Measurements from ENCODE around the gene ACTG2.
"Not testable (repeated sequence)": the region's sequence is repeated elsewhere in the genome, so short reads cannot be mapped to it uniquely, and the experiment has no call there.

ACTG2 gene

DNA sequence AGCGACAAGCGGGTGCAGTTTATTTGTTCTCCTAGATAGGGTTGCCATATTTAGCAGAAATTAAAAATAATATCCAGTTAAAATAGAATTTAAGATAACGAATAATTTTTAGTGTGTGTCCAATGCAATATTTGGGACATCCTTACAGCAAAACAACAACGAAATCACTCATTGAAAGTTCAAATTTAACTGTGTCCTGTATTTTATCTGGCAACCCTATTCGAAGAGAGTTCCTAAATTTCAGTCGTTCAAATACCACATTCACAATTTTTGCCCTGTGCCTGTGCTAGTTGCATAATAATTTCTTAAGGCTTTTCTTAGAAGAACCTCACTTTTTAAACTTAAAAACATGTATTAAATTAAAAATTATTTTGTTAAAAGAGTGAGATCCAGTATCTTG, 34.5 kb downstream of the ACTG2 start:
- peaks cover 4% of the 10 kb centered on the region for H3K36me3 ChIP-seq (ENCODE audit: insufficient read depth, low read length)
- no peaks in the 10 kb centered on the region for H3K27me3 ChIP-seq (ENCODE audit: control insufficient read depth in 1 of 2, insufficient read depth in 2 of 2, low read length in 2 of 2)
- H3K27ac ChIP-seq (ENCODE audit: low read depth, low read length), result peak overlapping the region; percentile 95
- peak overlapping the region; percentile 98 for H3K9ac ChIP-seq (ENCODE audit: low read length)
- H3K4me3 ChIP-seq (ENCODE audit: low read depth in 1 of 2, low read length in 2 of 2), result peak overlapping the region; percentile 71 to 89
- no peaks in the 10 kb centered on the region for H3K9me3 ChIP-seq (ENCODE audit: low read length)
- H3K4me1 ChIP-seq (ENCODE audit: insufficient read depth, low read length), result peaks cover 31% of the 10 kb centered on the region

DNA sequence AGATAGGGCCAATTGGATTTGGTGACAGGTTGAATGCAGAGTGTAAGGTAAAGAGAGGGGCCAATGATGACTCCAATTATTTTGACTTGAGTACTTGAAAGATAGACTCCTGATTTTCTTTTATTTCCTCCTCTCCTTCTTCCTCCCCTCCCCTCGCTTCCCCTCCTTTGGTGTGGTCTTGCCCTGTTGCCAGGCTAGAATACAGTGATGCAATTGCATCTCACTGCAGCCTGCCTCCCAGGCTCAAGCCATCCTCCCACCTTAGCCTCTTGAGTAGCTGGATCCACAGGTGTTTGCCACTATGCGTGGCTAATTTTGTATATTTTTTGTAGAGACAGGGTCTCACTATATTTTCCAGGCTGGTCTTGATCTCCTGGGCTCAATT, 36.1 kb downstream of the ACTG2 start:
- Histone ChIP-seq H3K27ac (ENCODE audit: low read depth, low read length) (no peak overlapping the region), H3K9ac (ENCODE audit: low read length) (no peak overlapping the region)

GRCh38 chr2:73930386-73930785, 37.6 kb downstream of the ACTG2 start:
- Histone ChIP-seq H3K9me3 (ENCODE audit: low read length) (no peaks in the 10 kb centered on the region), H3K4me3 (ENCODE audit: low read depth in 1 of 2, low read length in 2 of 2) (no peak overlapping the region), H3K4me1 (ENCODE audit: insufficient read depth, low read length) (peaks cover 31% of the 10 kb centered on the region), H3K9ac (ENCODE audit: low read length) (no peak overlapping the region), H3K27me3 (ENCODE audit: control insufficient read depth in 1 of 2, insufficient read depth in 2 of 2, low read length in 2 of 2) (no peaks in the 10 kb centered on the region), H3K36me3 (ENCODE audit: insufficient read depth, low read length) (peaks cover 9% of the 10 kb centered on the region), H3K27ac (ENCODE audit: low read depth, low read length) (no peak overlapping the region)

More for the DNA sequence above, 36.1 kb downstream of the ACTG2 start:
- Histone ChIP-seq H3K27me3 (ENCODE audit: control insufficient read depth in 1 of 2, insufficient read depth in 2 of 2, low read length in 2 of 2) (no peaks in the 10 kb centered on the region), H3K36me3 (ENCODE audit: insufficient read depth, low read length) (peaks cover 9% of the 10 kb centered on the region), H3K4me1 (ENCODE audit: insufficient read depth, low read length) (peaks cover 31% of the 10 kb centered on the region), H3K9me3 (ENCODE audit: low read length) (no peaks in the 10 kb centered on the region), H3K4me3 (ENCODE audit: low read depth in 1 of 2, low read length in 2 of 2) (no peak overlapping the region)

DNA sequence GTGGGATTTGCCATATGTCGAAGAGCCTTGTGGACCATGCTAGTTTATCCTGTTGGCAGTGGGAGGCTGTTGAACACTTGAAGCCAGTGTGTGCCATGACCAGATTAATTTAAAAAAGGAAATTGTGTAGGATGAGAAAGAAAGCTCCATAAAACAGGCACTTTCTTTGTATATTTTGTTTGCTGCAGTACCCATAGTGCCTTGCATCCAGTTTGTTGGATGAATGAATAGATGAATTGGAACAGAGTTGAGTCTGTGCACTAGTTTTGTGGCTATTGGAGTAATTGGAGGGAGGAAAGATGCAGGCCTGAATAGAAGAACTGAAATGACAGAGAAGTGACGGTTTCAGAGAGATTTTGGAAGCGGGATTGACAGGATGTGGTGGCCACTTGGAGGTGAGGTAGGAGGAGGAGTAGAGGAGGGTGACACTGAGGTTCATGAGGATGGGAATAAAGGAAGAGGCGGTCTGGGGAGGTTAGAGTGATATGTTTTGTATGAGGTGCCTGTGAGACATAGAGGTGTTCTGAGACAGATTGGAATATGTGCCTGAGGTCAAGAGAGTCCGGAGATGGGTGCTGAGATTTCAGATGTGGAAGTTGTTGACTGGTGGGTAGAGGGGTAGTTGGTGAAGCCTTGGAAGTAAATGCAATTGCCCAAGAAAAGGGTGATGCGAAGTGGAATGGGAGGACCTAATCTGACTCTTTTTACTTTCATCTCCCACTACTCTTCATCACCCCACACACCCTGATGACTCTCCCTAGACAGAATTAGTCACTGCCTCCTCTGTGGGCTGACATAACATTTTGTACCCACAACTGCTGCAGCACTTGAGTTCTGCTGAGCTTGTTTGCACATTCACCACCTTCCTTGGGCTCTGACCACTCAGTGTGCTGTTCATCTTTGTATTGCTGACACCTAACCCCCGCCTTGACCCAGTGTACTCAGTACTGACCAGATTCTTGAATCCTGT, 39.0 kb downstream of the ACTG2 start:
- H3K36me3 ChIP-seq (ENCODE audit: insufficient read depth, low read length), result peaks cover 9% of the 10 kb centered on the region
- H3K27ac ChIP-seq (ENCODE audit: low read depth, low read length), result no peak overlapping the region
- no peak overlapping the region for H3K4me3 ChIP-seq (ENCODE audit: low read depth in 1 of 2, low read length in 2 of 2)
- H3K9ac ChIP-seq (ENCODE audit: low read length), result no peak overlapping the region
- no peaks in the 10 kb centered on the region for H3K27me3 ChIP-seq (ENCODE audit: control insufficient read depth in 1 of 2, insufficient read depth in 2 of 2, low read length in 2 of 2)
- no peaks in the 10 kb centered on the region for H3K9me3 ChIP-seq (ENCODE audit: low read length)
- H3K4me1 ChIP-seq (ENCODE audit: insufficient read depth, low read length), result peaks cover 25% of the 10 kb centered on the region

GRCh38 chr2:73933194-73933593, 40.4 kb downstream of the ACTG2 start:
- peaks cover 24% of the 10 kb centered on the region for H3K4me1 ChIP-seq (ENCODE audit: insufficient read depth, low read length)
- peaks cover 9% of the 10 kb centered on the region for H3K36me3 ChIP-seq (ENCODE audit: insufficient read depth, low read length)
- no peak overlapping the region for H3K4me3 ChIP-seq (ENCODE audit: low read depth in 1 of 2, low read length in 2 of 2)
- H3K9me3 ChIP-seq (ENCODE audit: low read length), result no peaks in the 10 kb centered on the region
- H3K27me3 ChIP-seq (ENCODE audit: control insufficient read depth in 1 of 2, insufficient read depth in 2 of 2, low read length in 2 of 2), result no peaks in the 10 kb centered on the region
- H3K9ac ChIP-seq (ENCODE audit: low read length), result no peak overlapping the region
- no peak overlapping the region for H3K27ac ChIP-seq (ENCODE audit: low read depth, low read length)

DNA sequence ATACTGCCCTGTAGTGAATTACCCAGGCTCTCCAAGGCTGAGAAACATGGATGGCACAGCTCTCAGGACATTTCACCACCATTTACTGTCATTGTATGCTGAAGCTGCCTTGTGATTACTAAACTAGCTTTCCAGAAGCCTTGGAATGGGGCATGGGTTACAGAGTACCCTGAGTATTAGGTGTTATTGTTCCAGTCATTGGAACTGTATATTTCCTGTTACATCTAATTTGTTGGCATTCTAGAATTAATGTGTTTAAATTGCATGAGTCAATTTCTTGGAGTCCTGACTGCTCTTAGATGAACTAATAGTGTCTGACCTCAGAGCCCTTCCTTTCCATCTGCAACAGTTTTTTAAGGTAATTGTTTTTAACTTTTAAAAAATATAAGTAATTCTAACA, 42.8 kb downstream of the ACTG2 start:
- H3K4me1 ChIP-seq (ENCODE audit: insufficient read depth, low read length), result peaks cover 7% of the 10 kb centered on the region
- H3K27me3 ChIP-seq (ENCODE audit: control insufficient read depth in 1 of 2, insufficient read depth in 2 of 2, low read length in 2 of 2), result no peaks in the 10 kb centered on the region
- H3K4me3 ChIP-seq (ENCODE audit: low read depth in 1 of 2, low read length in 2 of 2), result no peak overlapping the region
- H3K36me3 ChIP-seq (ENCODE audit: insufficient read depth, low read length), result peaks cover 9% of the 10 kb centered on the region
- H3K9me3 ChIP-seq (ENCODE audit: low read length), result no peaks in the 10 kb centered on the region
- H3K9ac ChIP-seq (ENCODE audit: low read length), result no peak overlapping the region
- no peak overlapping the region for H3K27ac ChIP-seq (ENCODE audit: low read depth, low read length)

DNA sequence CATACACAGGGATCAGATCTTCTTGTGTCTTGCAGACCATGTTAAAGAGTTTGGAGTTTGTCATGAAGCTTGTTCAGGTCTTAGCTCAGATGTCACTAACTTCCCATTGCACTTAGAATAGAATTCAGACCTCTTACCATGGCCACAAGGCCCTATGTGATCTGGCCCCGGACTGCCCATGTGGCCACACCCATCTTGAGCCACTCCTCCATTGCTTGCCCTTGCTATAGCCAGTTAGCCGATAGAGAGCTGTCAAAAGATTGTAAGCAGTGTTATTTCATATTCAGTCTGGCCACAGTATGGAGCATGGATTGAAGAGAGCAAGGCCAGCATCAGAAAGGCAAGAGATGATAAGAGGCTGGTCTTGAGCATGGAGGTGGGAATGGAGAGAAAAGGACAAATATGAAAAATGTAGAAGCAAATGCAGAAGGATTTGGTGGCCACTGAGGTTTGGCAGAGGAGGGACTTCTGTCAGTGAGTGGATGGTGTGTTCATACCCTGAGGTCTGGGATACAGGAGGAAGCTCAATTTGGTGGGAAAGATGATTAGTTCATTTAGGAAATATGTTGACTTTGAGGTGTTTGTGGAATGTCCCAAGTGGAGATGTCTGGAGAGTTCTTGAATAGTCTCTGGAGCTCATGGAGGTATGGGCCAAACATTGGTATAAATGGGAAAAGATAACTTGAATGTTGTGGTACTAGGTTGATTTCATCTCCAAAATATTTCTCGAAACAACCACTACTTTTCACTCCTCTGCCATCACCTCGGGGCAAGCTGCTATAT, 44.5 kb downstream of the ACTG2 start:
- no peak overlapping the region for H3K27ac ChIP-seq (ENCODE audit: low read depth, low read length)
- H3K4me3 ChIP-seq (ENCODE audit: low read depth in 1 of 2, low read length in 2 of 2), result no peak overlapping the region
- no peaks in the 10 kb centered on the region for H3K4me1 ChIP-seq (ENCODE audit: insufficient read depth, low read length)
- no peak overlapping the region for H3K9ac ChIP-seq (ENCODE audit: low read length)
- peaks cover 5% of the 10 kb centered on the region for H3K36me3 ChIP-seq (ENCODE audit: insufficient read depth, low read length)
- H3K27me3 ChIP-seq (ENCODE audit: control insufficient read depth in 1 of 2, insufficient read depth in 2 of 2, low read length in 2 of 2), result no peaks in the 10 kb centered on the region
- H3K9me3 ChIP-seq (ENCODE audit: low read length), result no peaks in the 10 kb centered on the region

DNA sequence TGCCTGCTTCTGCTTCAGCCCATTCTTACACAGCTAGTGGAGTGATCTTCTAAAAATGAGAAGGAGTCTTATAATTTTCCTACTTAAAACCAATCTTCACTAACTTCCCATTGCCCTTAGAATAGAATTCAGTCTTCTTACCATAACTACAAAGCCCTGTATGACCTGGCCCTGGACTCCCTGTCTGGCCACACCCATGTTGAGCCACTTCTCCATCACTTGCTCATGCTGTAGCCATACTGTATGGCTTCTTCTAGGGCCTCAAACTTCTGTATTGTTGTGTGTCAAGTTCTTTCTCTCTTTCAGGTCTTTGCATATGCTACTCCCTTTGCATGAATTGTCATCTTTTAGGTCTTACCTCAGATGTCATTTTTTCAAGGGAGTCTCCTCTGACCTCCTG, 45.1 kb downstream of the ACTG2 start:
- Histone ChIP-seq H3K4me1 (ENCODE audit: insufficient read depth, low read length) (no peaks in the 10 kb centered on the region), H3K27ac (ENCODE audit: low read depth, low read length) (no peak overlapping the region), H3K9me3 (ENCODE audit: low read length) (no peaks in the 10 kb centered on the region), H3K9ac (ENCODE audit: low read length) (no peak overlapping the region), H3K36me3 (ENCODE audit: insufficient read depth, low read length) (peaks cover 5% of the 10 kb centered on the region), H3K27me3 (ENCODE audit: control insufficient read depth in 1 of 2, insufficient read depth in 2 of 2, low read length in 2 of 2) (no peaks in the 10 kb centered on the region), H3K4me3 (ENCODE audit: low read depth in 1 of 2, low read length in 2 of 2) (no peak overlapping the region)

DNA sequence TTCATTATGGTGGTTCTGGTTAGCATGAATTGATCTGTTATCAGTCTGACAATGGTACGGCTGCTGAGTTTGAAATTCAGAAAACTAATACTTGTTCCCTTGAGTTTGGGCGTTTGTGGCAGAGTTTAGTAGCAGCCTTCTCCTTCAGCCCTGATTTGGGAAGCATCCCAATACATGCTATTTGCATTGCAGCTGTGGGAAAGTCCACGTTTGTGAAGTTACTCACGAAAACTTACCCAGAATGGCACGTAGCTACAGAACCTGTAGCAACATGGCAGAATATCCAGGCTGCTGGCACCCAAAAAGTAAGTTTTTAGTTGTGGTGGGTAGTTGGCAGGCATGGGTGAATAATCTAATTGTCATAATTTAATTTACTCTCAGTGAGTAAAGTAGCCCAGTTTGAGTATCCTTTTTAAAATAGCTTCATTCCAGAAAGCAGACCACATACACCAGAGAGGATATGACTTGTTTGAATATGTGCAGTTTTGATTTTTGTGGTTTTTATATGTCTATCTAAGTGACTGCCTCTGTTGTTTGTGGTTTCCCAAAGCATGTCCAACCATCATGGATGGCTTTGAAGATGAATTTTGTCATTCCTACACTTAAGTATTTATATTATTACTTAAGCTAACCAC, 46.0 kb downstream of the ACTG2 start:
- Histone ChIP-seq H3K36me3 (ENCODE audit: insufficient read depth, low read length) (no peaks in the 10 kb centered on the region), H3K27me3 (ENCODE audit: control insufficient read depth in 1 of 2, insufficient read depth in 2 of 2, low read length in 2 of 2) (no peaks in the 10 kb centered on the region), H3K9me3 (ENCODE audit: low read length) (no peaks in the 10 kb centered on the region), H3K4me1 (ENCODE audit: insufficient read depth, low read length) (no peaks in the 10 kb centered on the region), H3K4me3 (ENCODE audit: low read depth in 1 of 2, low read length in 2 of 2) (no peak overlapping the region), H3K27ac (ENCODE audit: low read depth, low read length) (no peak overlapping the region), H3K9ac (ENCODE audit: low read length) (no peak overlapping the region)

DNA sequence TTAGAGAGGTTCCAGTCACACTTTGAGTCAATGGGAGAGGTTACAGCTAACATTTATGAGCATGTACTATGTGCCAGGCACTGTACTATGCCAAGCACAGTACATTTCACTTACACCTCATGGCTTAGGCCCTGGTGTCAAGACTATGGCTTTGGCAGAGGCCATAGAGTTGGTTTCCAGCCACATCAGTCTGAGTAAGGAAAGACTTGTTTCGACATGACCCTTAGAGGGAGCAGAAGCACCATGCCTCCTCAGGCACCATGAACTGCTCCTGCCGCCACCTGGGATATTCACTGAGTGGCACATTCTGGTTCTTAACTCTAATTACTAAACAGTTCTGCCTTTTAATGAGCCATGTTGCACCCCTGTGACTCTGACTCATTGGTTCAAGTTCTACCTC, 46.6 kb downstream of the ACTG2 start:
- Histone ChIP-seq H3K4me1 (ENCODE audit: insufficient read depth, low read length) (no peaks in the 10 kb centered on the region), H3K9me3 (ENCODE audit: low read length) (no peaks in the 10 kb centered on the region), H3K27me3 (ENCODE audit: control insufficient read depth in 1 of 2, insufficient read depth in 2 of 2, low read length in 2 of 2) (no peaks in the 10 kb centered on the region), H3K36me3 (ENCODE audit: insufficient read depth, low read length) (no peaks in the 10 kb centered on the region), H3K9ac (ENCODE audit: low read length) (no peak overlapping the region), H3K27ac (ENCODE audit: low read depth, low read length) (no peak overlapping the region), H3K4me3 (ENCODE audit: low read depth in 1 of 2, low read length in 2 of 2) (no peak overlapping the region)

DNA sequence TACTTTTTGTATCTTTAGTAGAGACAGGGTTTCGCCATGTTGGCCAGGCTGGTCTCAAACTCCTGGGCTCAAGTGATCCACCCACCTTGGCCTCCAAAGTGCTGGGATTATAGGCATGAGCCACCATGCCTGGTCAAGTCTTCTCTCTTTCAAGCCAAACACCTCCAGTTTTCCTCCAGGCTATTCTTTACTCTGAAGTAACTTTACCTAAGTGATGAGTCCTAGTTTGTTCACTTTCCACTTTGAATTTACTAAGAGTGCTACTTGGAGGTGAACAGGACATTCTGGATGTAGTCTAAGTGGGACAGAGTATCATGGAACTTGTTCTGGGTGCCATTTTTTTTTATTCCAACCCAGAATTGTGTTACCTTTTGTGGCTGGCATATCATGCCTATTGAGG, 47.3 kb downstream of the ACTG2 start:
- H3K36me3 ChIP-seq (ENCODE audit: insufficient read depth, low read length), result not testable (repeated sequence)

More for the DNA sequence above, 47.3 kb downstream of the ACTG2 start:
- H3K9me3 ChIP-seq (ENCODE audit: low read length); H3K4me3 ChIP-seq (ENCODE audit: low read depth in 1 of 2, low read length in 2 of 2); H3K9ac ChIP-seq (ENCODE audit: low read length); H3K4me1 ChIP-seq (ENCODE audit: insufficient read depth, low read length); H3K27me3 ChIP-seq (ENCODE audit: control insufficient read depth in 1 of 2, insufficient read depth in 2 of 2, low read length in 2 of 2); H3K27ac ChIP-seq (ENCODE audit: low read depth, low read length): not testable (repeated sequence)

Measured in muscle layer of colon (tissue), 2 donors.